ENCODE results near the gene WDR76. TPM values are rescaled to one million over a fixed set of nuclear protein-coding genes. Genes with fewer than 3 reads are reported as not detected.
A peak's percentile ranks its signal among the peaks of the same experiment; 100 is the strongest.

WDR76 gene
- total RNA-seq, 2 donors from 2014 or later: 3.2 to 3.9 TPM

DNA sequence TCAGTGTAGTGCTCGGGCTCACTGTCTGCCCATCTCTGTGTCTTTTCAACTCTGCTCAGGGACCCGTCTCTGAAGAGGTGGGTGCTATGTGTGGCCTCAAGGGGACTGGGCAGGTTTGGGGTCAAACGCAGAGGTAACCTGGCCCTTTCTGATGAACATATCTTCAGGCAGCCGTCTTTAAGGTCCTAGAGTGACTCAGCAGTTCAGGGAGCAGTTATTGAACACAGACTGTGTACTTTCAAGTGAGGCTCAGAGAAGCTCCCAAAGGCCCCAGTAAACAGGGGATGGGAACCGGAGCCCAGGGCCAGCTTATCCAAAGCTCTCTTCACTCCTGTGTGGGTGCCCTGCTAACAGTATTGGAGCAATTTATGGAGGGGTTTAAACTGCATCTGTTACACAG, 73.1 kb downstream of the WDR76 start:
- ATAC-seq (no peak), DNase-seq (no peak)
- intact Hi-C loops (cut with DNase I, micrococcal nuclease): loop anchor here in 1 of 2 donors (5.0 kb wide), 1 partner anchor 167 kb away; no protein-coding TSS in a partner anchor

GRCh38 chr15:43900996-43901395, 74.2 kb downstream of the WDR76 start:
- no peak for ATAC-seq
- intact Hi-C loops (cut with DNase I, micrococcal nuclease): loop anchor here in 1 of 2 donors (5.0 kb wide), 1 partner anchor 166 kb away; no protein-coding TSS in a partner anchor

GRCh38 chr15:43901495-43901894, 74.7 kb downstream of the WDR76 start:
- intact Hi-C loops (cut with DNase I, micrococcal nuclease): loop anchor here in 1 of 2 donors (5.0 kb wide), 1 partner anchor 166 kb away; no protein-coding TSS in a partner anchor
- ATAC-seq: no peak
- no peak for DNase-seq

More at GRCh38 chr15:43900996-43901395, 74.2 kb downstream of the WDR76 start:
- no peak for DNase-seq

GRCh38 chr15:43903864-43904290, 77.1 kb downstream of the WDR76 start:
- intact Hi-C loops (cut with DNase I, micrococcal nuclease): loop anchor here in 1 of 2 donors (5.0 kb wide), 1 partner anchor 163 kb away; no protein-coding TSS in a partner anchor
- ATAC-seq (peak; percentile 73), DNase-seq (peak in 1 of 2 donors; percentile 35)

- intact Hi-C loops (cut with DNase I, micrococcal nuclease): no loop called here
- DNase-seq (no peak), ATAC-seq (no peak)
Observed at GRCh38 chr15:43905755-43906154, 79.0 kb downstream of the WDR76 start.

GRCh38 chr15:43908516-43909050, 81.8 kb downstream of the WDR76 start:
- intact Hi-C loops (cut with DNase I, micrococcal nuclease): no loop called here
- ATAC-seq (no peak), DNase-seq (no peak)

DNA sequence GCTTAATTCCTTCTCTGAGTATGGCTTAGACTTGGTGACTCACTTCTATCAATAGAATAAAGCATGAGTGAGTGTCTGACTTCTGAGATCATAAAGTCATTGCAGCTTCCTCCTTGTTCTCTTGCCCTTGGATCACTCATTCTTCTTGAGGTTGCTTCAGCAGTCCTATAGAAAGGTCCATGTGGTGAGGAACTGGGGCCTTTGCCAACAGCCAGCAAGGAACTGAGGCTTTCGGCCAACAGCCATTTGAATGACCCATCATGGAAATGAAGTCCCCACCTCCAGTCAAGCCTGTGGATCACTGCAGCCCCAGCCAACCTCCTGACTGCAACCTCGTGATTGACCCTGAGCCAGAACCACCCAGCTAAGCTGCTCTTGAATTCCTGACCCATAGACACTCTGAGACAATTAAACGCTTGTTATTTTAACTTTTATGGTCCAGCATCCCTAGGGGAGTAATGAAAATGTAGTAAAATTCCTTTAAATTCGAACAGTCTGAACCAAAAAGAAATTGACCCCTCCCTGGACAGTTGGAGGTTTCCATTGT, 84.5 kb downstream of the WDR76 start:
- intact Hi-C loops (cut with DNase I, micrococcal nuclease): no loop called here
- ATAC-seq: no peak
- no peak for DNase-seq

DNA sequence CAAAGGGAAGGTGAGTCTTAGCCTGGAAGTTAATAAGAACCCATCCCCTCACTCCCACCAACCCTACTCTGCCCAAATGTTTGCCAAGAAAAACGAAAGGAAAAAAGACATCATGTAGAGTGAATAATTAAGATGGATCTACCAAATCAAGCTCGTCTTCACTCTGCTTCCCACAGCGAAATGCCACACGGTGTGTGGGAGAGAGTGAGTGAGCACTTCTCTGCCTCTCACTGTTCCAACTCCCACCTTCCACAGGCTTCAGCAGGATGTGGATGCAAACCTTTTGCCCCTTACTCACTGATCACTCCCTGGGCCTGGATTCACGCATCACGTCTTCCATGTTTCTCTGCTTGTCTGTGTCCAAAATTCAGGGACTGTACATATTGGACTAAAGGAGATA, 85.4 kb downstream of the WDR76 start:
- DNase-seq: no peak
- intact Hi-C loops (cut with DNase I, micrococcal nuclease): no loop called here
- ATAC-seq: no peak

DNA sequence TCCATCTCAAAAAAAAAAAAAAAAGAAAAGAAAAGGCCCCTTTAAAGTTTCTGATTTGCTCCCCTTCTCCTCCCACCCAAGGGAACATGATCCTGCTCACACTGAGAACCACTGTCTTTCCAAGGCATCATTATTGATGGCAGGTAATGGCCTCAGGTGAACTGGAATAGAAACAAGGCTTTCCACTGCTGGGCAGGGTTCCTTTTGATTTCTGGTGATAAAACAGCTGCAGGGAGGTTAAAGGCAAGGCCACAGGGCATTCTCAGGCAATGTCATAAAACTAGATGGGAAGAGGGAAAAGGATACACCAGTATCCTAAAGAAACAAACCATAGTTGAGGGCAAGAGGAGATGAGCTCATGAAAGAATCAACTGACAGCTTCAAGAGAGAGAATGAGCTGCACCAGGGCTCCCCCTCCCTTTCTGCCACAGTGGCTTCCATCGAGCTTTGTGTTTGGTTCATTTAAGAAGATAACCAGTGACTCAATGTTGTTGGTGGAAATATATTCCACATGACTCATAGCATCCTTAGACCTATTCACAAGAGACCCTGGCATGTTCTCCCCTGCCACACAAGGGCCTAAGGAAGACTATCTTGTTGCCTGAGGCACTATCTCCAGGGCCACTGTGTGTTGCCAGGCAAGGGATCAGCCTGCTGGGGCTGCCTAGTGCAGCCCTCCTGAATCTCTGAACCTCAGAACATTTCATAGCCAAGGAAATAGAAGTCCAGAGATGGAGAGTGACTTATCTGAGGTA, 86.4 kb downstream of the WDR76 start:
- ATAC-seq (no peak), DNase-seq (no peak)
- intact Hi-C loops (cut with DNase I, micrococcal nuclease): no loop called here

DNA sequence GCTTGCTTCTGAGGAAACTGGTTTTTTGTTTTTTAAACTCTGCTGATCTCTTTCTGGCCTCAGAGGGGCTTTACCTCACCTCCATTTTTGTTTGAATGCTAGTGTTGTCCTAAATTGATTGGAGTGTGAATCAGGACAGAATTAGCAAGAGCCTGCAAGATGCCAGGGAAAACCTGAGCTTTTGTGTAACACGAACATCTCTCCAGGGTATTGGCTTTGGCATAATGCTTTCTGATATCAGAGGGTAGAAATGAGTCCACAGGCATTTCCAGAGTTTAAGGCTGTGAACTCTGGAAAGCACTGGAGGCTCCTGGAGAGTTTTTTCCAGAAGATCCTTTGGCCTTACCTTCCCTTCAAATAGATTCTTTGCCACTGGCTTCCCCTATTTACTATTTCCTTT, 87.1 kb downstream of the WDR76 start:
- DNase-seq (no peak), ATAC-seq (no peak)
- intact Hi-C loops (cut with DNase I, micrococcal nuclease): no loop called here

GRCh38 chr15:43915631-43916325, 89.0 kb downstream of the WDR76 start:
- ATAC-seq: no peak
- intact Hi-C loops (cut with DNase I, micrococcal nuclease): no loop called here
- no peak for DNase-seq

DNA sequence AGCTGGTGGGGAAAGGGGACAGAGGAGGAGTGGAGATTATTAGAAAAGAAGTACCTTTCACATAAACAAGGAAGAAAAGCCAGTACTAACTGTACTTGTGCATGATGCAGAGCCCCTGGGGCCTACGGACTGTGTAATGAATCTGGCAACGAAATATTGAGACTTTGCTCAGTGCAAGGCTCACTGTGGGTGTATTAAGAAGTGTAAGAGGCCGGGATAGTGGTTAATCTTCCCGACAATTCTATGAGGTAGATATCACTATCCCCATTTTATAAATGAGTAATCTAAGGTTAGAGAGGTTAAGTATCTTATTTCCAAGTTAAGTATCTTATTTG, 89.5 kb downstream of the WDR76 start:
- intact Hi-C loops (cut with DNase I, micrococcal nuclease): no loop called here
- no peak for DNase-seq
- no peak for ATAC-seq

Small RNA genes within 50 kb of the gene (microRNA-seq; reads per million reads assigned to microRNA genes)
- 1.4 to 1.6 reads per million in 2 donors for gene MIR1282

Other genes with a start within 250 kb of the WDR76 start
- 100 to 1,000 TPM in 1 of 2 donors, 10 to 100 TPM in 1; 91.1 to 139 TPM for gene PPIP5K1, start 236.8 kb upstream of the WDR76 start, total RNA-seq
- gene CKMT1B, start 233.0 kb upstream of the WDR76 start, total RNA-seq: 100 to 1,000 TPM; 168 to 277 TPM
- gene STRC, start 208.2 kb upstream of the WDR76 start, total RNA-seq: 1 to 10 TPM in 1 of 2 donors, under 1 TPM in 1; 0.67 to 1.4 TPM
- 10 to 100 TPM in 1 of 2 donors, 1 to 10 TPM in 1; 9.0 to 11.8 TPM for gene CATSPER2, start 178.2 kb upstream of the WDR76 start, total RNA-seq
- gene CKMT1A, start 133.1 kb upstream of the WDR76 start, total RNA-seq: 100 to 1,000 TPM; 162 to 229 TPM
- gene PDIA3, start 80.6 kb upstream of the WDR76 start, total RNA-seq: 100 to 1,000 TPM; 329 to 412 TPM
- gene ELL3, start 50.0 kb upstream of the WDR76 start, total RNA-seq: 10 to 100 TPM; 27.7 to 34.6 TPM
- gene SERF2, start 34.7 kb upstream of the WDR76 start, total RNA-seq: 1,000 to 10,000 TPM; 1,073 to 1,095 TPM
- gene SERINC4, start 26.8 kb upstream of the WDR76 start, total RNA-seq: under 1 TPM in 1 of 2 donors, not detected in 1; 0.12 TPM
- 10 to 100 TPM; 10.4 to 11.6 TPM for gene HYPK, start 26.4 kb upstream of the WDR76 start, total RNA-seq
- 10 to 100 TPM; 16.4 to 20.0 TPM for gene MFAP1, start 2.3 kb upstream of the WDR76 start, total RNA-seq